GM12874 (cell line): Measurements from ENCODE around the gene PIBF1.

Experiments used
- TF ChIP-seq, protein P1 (sequence below): IDR thresholded peaks from 2 replicates; pipeline ENCODE4 v1.5.1; 2011; ENCODE audit warnings: low read depth, mild to moderate bottlenecking, control low read depth, low read length, moderate library complexity; ENCODE audit not compliant: insufficient read depth

Gene PIBF1, protein sequence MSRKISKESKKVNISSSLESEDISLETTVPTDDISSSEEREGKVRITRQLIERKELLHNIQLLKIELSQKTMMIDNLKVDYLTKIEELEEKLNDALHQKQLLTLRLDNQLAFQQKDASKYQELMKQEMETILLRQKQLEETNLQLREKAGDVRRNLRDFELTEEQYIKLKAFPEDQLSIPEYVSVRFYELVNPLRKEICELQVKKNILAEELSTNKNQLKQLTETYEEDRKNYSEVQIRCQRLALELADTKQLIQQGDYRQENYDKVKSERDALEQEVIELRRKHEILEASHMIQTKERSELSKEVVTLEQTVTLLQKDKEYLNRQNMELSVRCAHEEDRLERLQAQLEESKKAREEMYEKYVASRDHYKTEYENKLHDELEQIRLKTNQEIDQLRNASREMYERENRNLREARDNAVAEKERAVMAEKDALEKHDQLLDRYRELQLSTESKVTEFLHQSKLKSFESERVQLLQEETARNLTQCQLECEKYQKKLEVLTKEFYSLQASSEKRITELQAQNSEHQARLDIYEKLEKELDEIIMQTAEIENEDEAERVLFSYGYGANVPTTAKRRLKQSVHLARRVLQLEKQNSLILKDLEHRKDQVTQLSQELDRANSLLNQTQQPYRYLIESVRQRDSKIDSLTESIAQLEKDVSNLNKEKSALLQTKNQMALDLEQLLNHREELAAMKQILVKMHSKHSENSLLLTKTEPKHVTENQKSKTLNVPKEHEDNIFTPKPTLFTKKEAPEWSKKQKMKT

DNA sequence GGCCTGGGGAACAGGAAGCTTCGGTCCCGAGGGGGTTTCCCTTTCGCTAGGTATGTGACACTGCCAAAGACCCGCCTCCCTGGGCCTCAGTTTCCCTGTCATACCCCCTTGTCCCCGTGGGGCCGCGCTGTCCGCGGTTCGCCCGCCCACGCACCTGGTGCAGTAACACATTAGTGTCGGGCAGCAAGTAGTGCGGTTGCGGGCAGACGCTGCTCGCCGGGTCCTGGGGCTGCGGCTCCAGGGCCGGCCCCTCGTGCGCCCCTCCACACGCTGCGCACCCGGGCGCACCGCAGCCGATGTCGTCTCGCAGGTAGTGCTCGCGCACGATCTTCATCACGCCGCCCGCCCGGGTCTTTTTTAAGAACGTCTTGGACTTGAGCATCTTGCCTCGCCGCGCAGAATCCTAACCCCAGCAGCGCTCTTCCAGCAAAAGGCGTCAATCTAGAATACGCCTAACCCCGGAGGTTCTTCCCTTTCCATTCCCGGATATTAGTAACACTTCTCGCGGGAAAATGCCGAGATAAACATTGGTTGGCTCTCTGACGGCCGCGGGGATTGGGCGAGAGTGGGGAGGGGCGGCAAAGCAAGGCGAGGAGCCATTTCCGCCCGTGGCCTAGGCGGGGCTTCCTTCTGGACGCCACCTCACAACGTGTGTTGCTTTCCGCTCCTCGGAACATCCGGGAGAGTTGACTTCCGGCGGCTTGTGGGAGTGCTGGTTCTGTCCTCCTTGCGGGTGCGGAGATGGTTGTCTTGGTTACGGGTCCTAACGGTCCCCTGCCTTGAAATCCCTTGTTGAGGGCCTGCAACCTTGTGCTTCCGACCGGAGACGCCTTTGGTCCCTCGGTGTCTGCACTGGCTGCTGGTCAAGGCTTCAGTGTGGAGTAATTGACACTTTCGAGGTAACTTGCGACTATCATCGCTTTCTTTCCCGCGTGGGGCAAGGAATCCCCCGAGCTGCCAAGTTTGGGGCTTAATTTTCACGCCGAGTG is at the start of gene PIBF1, which contains the start of gene DIS3:
TSS of gene PIBF1 (plus strand) at position 683 of the 989 bp plus-strand sequence. CDS start 1,337 bp downstream, outside the sequence.
TSS of gene DIS3 (minus strand) at position 450 of the 989 bp plus-strand sequence. CDS start at position 382, 68 bp downstream.
- TF ChIP-seq, protein P1, sequence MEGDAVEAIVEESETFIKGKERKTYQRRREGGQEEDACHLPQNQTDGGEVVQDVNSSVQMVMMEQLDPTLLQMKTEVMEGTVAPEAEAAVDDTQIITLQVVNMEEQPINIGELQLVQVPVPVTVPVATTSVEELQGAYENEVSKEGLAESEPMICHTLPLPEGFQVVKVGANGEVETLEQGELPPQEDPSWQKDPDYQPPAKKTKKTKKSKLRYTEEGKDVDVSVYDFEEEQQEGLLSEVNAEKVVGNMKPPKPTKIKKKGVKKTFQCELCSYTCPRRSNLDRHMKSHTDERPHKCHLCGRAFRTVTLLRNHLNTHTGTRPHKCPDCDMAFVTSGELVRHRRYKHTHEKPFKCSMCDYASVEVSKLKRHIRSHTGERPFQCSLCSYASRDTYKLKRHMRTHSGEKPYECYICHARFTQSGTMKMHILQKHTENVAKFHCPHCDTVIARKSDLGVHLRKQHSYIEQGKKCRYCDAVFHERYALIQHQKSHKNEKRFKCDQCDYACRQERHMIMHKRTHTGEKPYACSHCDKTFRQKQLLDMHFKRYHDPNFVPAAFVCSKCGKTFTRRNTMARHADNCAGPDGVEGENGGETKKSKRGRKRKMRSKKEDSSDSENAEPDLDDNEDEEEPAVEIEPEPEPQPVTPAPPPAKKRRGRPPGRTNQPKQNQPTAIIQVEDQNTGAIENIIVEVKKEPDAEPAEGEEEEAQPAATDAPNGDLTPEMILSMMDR, result peak; percentile 27; the same call in 1 of the 2 replicates

DNA sequence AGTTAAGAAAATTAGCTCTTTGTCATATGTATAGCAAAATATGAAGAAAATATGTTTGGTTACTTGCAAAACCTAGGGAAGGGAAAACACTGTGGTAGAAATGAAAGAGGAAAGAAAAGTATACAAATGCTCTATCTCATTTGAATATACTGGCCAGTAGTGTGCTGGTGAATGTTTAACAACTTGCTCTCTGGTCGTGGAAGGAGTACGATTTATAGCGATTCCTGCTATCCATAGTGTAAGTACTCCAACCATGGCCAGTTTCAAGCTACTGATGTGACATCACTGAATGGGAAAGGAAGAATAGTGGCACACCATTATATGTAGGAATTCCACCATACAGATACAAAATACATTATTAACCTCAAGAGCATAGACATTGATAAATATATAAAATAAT is 44.9 kb upstream of the PIBF1 start:
- TF ChIP-seq, protein P1, result no peak

DNA sequence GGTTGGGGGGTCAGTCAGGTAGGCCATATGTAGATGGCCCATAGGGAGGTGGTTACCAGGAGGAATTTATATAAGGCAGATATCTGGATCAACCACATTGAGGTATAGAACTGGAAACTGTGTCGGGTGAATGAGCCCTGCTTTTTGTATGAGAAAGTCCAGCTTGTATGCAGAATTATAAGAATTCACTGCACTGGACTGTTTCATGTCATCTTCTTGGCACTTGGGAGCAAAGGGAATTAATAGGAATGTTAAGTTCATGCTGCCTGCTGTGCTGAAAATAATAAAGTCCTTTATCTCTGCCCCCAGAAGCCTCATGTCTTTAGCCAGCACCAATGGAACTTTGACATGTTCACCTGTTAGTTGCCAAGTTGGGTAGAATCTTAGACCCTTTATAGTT is 41.9 kb upstream of the PIBF1 start:
- TF ChIP-seq, protein P1, result no peak

DNA sequence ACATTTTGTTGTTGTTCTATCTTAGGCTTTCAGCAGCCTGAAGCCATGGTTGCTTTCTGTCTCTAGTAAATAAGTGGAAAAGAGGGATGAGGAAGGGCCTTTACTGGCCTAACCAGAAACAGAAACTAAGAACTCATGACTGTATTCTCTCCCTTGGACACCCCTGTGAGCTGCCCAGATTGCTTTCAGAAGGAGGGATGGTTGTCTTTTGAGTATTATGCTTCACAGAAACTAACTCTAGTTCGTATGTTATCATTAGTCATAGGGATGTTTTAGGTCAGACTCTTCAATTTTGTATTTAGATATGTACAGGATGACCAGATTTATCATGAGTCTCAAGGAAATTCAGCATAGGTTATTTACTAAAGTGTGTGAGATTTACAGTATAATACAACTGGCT is 36.7 kb upstream of the PIBF1 start:
- TF ChIP-seq, protein P1, result no peak

DNA sequence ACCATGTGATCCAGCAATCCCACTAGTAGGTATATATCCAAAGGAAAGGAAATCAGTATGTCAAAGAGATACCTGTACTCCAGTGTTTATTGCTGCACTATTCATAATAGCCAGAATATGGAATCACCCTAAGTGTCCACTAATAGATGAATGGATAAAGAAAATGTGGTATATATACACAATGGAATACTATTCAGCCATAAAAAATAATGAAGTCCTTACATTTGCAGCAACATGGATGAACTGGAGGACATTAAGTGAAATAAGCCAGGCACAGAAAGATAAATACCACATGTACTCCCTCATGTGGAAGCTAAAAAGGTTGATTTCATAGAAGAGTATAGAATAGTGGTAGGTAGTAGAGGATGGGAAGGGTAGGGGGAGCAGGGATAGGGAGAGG is 30.7 kb upstream of the PIBF1 start:
- TF ChIP-seq, protein P1, result no peak

DNA sequence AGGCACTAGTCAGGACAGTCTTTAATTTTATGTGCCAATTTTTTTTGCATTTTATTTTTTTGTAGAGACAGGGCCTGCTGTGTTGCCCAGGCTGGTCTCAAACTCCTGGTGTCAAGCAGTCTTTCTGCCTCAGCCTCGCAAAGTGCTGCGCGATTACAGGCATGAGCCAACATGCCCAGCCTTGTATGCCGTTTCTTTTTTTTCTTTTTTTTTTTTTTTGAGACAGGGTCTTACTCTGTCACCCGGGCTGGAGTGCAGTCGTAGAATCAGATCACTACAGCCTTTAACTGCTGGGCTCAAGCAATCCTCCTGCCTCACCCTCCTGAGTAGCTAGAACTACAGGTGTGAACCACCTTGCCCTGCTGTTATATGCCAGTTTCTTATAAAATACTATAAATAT is 27.8 kb upstream of the PIBF1 start:
- TF ChIP-seq, protein P1, result no peak
